H9 (cell line): ENCODE data around the gene MAP3K20. TPM values are rescaled to one million over a fixed set of nuclear protein-coding genes. Genes with fewer than 3 reads are reported as not detected.

ENCODE experiments used
- DNase-seq: peaks from one replicate; pipeline ENCODE4 v3.0.0-alpha.2; 2017
- H2AFZ ChIP-seq: one replicate; pipeline ENCODE4 v1.6.1; 2013; ENCODE audit warnings: mild to moderate bottlenecking, low read length, control low read depth, moderate library complexity
- H2AK5ac ChIP-seq: 2 replicates; pipeline ENCODE4 v1.6.1; 2013; ENCODE audit warnings: low read length, control low read depth, mixed read lengths; ENCODE audit not compliant: insufficient read length
- H2BK120ac ChIP-seq: one replicate; pipeline ENCODE4 v1.6.1; 2013; ENCODE audit warnings: low read depth, mild to moderate bottlenecking, low read length, control low read depth, inconsistent platforms; ENCODE audit not compliant: poor library complexity, severe bottlenecking
- H2BK12ac ChIP-seq: 2 replicates; pipeline ENCODE4 v1.6.1; 2013; ENCODE audit warnings: low read length, control low read depth, mixed read lengths, low read depth; ENCODE audit not compliant: insufficient read length
- H2BK15ac ChIP-seq: 2 replicates; pipeline ENCODE4 v1.6.1; 2013; ENCODE audit warnings: low read depth, low read length, control low read depth
- H2BK20ac ChIP-seq: one replicate; pipeline ENCODE4 v1.6.1; 2013; ENCODE audit warnings: low read depth, mild to moderate bottlenecking, low read length, control low read depth, inconsistent platforms; ENCODE audit not compliant: poor library complexity, severe bottlenecking
- H2BK5ac ChIP-seq: 2 replicates; pipeline ENCODE4 v1.6.1; 2013; ENCODE audit warnings: low read length, control low read depth, mixed read lengths; ENCODE audit not compliant: insufficient read length
- H3K14ac ChIP-seq: 2 replicates; pipeline ENCODE4 v1.6.1; 2013; ENCODE audit warnings: low read length, control low read depth; ENCODE audit not compliant: insufficient read depth
- H3K18ac ChIP-seq: 2 replicates; pipeline ENCODE4 v1.6.1; 2013; ENCODE audit warnings: low read depth, mild to moderate bottlenecking, mixed read lengths, low read length, control low read depth; ENCODE audit not compliant: insufficient read length
- H3K23ac ChIP-seq: 2 replicates; pipeline ENCODE4 v1.6.1; 2013; ENCODE audit warnings: low read length, control low read depth, mixed read lengths, low read depth; ENCODE audit not compliant: insufficient read length
- H3K23me2 ChIP-seq: 2 replicates; pipeline ENCODE4 v1.6.1; 2013; ENCODE audit warnings: low read depth, mild to moderate bottlenecking, mixed read lengths, low read length, control low read depth; ENCODE audit not compliant: insufficient read length, poor library complexity, severe bottlenecking
- H3K27ac ChIP-seq: 2 replicates; pipeline ENCODE4 v1.5.1; 2013; ENCODE audit warnings: low read length, control low read depth, mixed read lengths, low read depth; ENCODE audit not compliant: insufficient read length
- H3K27me3 ChIP-seq: 2 replicates; pipeline ENCODE4 v1.6.1; 2013; ENCODE audit warnings: low read length, control low read depth, inconsistent platforms; ENCODE audit not compliant: insufficient read depth
- H3K4ac ChIP-seq: 2 replicates; pipeline ENCODE4 v1.6.1; 2013; ENCODE audit warnings: low read depth, mild to moderate bottlenecking, control low read depth, inconsistent platforms, low read length, moderate library complexity
- H3K4me1 ChIP-seq: 2 replicates; pipeline ENCODE4 v1.6.1; 2013; ENCODE audit warnings: low read length, control low read depth, inconsistent platforms; ENCODE audit not compliant: insufficient read depth
- H3K4me2 ChIP-seq: 2 replicates; pipeline ENCODE4 v1.6.1; 2013; ENCODE audit warnings: low read length, control low read depth, mixed read lengths; ENCODE audit not compliant: insufficient read length, insufficient read depth
- H3K56ac ChIP-seq: 2 replicates; pipeline ENCODE4 v1.6.1; 2013; ENCODE audit warnings: low read depth, mild to moderate bottlenecking, mixed read lengths, low read length, control low read depth; ENCODE audit not compliant: insufficient read length
- H3K79me1 ChIP-seq: 2 replicates; pipeline ENCODE4 v1.6.1; 2013; ENCODE audit warnings: low read depth, mild to moderate bottlenecking, moderate library complexity, low read length, control low read depth, inconsistent platforms; ENCODE audit not compliant: insufficient read depth, poor library complexity, severe bottlenecking
- H3K79me2 ChIP-seq: 2 replicates; pipeline ENCODE4 v1.6.1; 2013; ENCODE audit warnings: low read length, control low read depth, inconsistent platforms; ENCODE audit not compliant: insufficient read depth
- H3K9ac ChIP-seq: 2 replicates; pipeline ENCODE4 v1.6.1; 2013; ENCODE audit warnings: low read length, control low read depth, mixed read lengths; ENCODE audit not compliant: insufficient read length; ENCODE audit errors: extremely low read depth
- H3K9me3 ChIP-seq: one replicate; pipeline ENCODE4 v1.6.1; 2013; ENCODE audit warnings: low read depth, low read length, inconsistent platforms; ENCODE audit not compliant: control insufficient read depth
- H3T11ph ChIP-seq: one replicate; pipeline ENCODE4 v1.6.1; 2013; ENCODE audit warnings: mild to moderate bottlenecking, low read length, control low read depth, inconsistent platforms
- H4K20me1 ChIP-seq: one replicate; pipeline ENCODE4 v1.6.1; 2013; ENCODE audit not compliant: control insufficient read depth, insufficient read length, insufficient read depth
- H4K5ac ChIP-seq: 2 replicates; pipeline ENCODE4 v1.6.1; 2013; ENCODE audit warnings: low read depth, mild to moderate bottlenecking, mixed read lengths, low read length, control low read depth; ENCODE audit not compliant: insufficient read length
- H4K8ac ChIP-seq: replicated peaks from 2 replicates; pipeline ENCODE4 v1.6.1; 2013; ENCODE audit warnings: low read length, control low read depth, mixed read lengths, low read depth; ENCODE audit not compliant: insufficient read length
- H4K91ac ChIP-seq: 2 replicates; pipeline ENCODE4 v1.6.1; 2013; ENCODE audit warnings: low read depth, mild to moderate bottlenecking, moderate library complexity, mixed read lengths, low read length, control low read depth; ENCODE audit not compliant: insufficient read length
- H3K27ac Mint-ChIP-seq, 3 experiments: 2 replicates in 2 of 3; 3 replicates in 1 of 3; pipeline ENCODE4 v1.8.0; 2020 to 2021; ENCODE audit warnings: mixed read lengths in 3 of 3, mild to moderate bottlenecking in 1 of 3, moderate library complexity in 1 of 3
- H3K27me3 Mint-ChIP-seq: 2 replicates; pipeline ENCODE4 v1.8.0; 2021; ENCODE audit warnings: low read depth, mild to moderate bottlenecking, moderate library complexity, mixed read lengths
- H3K36me3 Mint-ChIP-seq, 3 experiments: 2 replicates in 2 of 3; 3 replicates in 1 of 3; pipeline ENCODE4 v1.8.0; 2020 to 2021; ENCODE audit warnings: low read depth in 3 of 3, mixed read lengths in 3 of 3; ENCODE audit not compliant: insufficient read depth in 1 of 3
- H3K4me1 Mint-ChIP-seq, 2 experiments: 2 replicates each; pipeline ENCODE4 v1.8.0; 2020; ENCODE audit warnings: mixed read lengths in 2 of 2
- H3K4me3 Mint-ChIP-seq, 2 experiments: 2 replicates in 1 of 2; 3 replicates in 1 of 2; pipeline ENCODE4 v1.8.0; 2020 to 2021; ENCODE audit warnings: mild to moderate bottlenecking in 2 of 2, mixed read lengths in 2 of 2, moderate library complexity in 1 of 2
- H3K9me3 Mint-ChIP-seq, 2 experiments: 2 replicates in 1 of 2; 3 replicates in 1 of 2; pipeline ENCODE4 v1.8.0; 2020; ENCODE audit warnings: mild to moderate bottlenecking in 2 of 2, mixed read lengths in 2 of 2, moderate library complexity in 1 of 2
- WGBS: extraction: QIAGEN DNeasy Blood & Tissue Kit; methylation state at CpG from one replicate; pipeline ENCODE4 v1.1.7; 2013; ENCODE audit warnings: missing lambda C conversion rate, low lambda C conversion rate, mixed read lengths; ENCODE audit not compliant: insufficient read length; ENCODE audit errors: extremely low coverage; 5-methylcytosine and 5-hydroxymethylcytosine counted together
- total RNA-seq: library from RNA; stranded (reverse); gene quantifications from 2 replicates; pipeline ENCODE4 v1.2.1, GENCODE V29; 2021
- TF ChIP-seq, protein P1 (sequence below): fragments of 200-600 bp; sonication (generic); conservative IDR thresholded peaks from 3 replicates; pipeline ENCODE4 v1.8.0; 2021; ENCODE audit warnings: antibody characterized with exemption, mild to moderate bottlenecking

The MAP3K20 gene
- total RNA-seq, 1 experiment from 2014 or later: 8.7 TPM

DNA sequence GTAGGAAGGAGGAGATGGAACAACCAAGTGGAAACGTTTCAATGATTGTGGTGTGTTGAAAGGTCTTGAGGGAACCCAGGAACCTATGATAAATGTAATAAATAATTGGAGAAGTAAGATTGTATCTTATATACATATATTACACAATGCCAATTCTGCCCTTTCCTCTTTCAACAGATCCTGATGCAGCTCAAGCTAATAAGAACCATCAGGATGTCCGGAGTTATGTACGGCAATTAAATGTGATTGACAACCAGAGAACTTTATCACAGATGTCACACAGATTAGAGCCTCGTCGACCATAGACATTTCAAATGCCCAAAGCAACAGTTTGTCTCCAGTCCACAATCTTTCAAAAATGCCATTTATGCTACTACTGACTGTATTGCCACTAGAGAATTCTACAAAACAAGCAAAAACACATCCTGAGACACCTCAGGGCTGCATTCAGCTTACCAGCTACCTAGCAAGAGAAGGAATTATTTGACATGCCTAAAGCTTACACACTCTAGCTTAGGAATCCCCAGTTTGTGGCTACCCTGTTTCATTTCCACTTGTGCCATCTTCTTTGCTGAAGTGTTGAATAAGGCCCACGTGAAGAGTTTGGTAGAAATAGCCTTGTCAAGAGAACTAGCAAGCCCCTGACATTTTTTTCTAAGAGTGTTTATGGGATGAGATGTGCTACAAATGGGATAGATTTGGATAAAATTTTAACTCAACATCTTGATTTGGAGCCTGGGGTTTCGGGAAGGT, 24.0 kb upstream of the MAP3K20 start:
- Histone ChIP-seq H3K23ac (no peak overlapping the region), H3K9me3 (no peaks in the 10 kb centered on the region), H3K79me1 (no peaks in the 10 kb centered on the region), H2BK120ac (no peak overlapping the region), H3K4me2 (no peak overlapping the region), H4K5ac (no peak overlapping the region), H4K20me1 (no peaks in the 10 kb centered on the region), H2BK12ac (no peak overlapping the region), H3K4me1 (no peaks in the 10 kb centered on the region), H3K56ac (no peak overlapping the region), H3K27ac (no peak overlapping the region), H3K9ac (no peak overlapping the region), H2AFZ (no peak overlapping the region), H2BK5ac (no peak overlapping the region), H3K23me2 (no peaks in the 10 kb centered on the region), H3K14ac (no peak overlapping the region), H3K4ac (no peak overlapping the region), H3K27me3 (no peaks in the 10 kb centered on the region), H4K91ac (no peak overlapping the region), H3K79me2 (no peaks in the 10 kb centered on the region), H3T11ph (no peak overlapping the region), H2BK15ac (no peak overlapping the region), H2BK20ac (no peak overlapping the region), H4K8ac (no peak overlapping the region), H2AK5ac (no peak overlapping the region), H3K18ac (no peak overlapping the region)
- H3K4me3 Mint-ChIP-seq: no peak overlapping the region
- no peaks in the 10 kb centered on the region for H3K9me3 Mint-ChIP-seq
- DNase-seq: no peak
- TF ChIP-seq, protein P1, sequence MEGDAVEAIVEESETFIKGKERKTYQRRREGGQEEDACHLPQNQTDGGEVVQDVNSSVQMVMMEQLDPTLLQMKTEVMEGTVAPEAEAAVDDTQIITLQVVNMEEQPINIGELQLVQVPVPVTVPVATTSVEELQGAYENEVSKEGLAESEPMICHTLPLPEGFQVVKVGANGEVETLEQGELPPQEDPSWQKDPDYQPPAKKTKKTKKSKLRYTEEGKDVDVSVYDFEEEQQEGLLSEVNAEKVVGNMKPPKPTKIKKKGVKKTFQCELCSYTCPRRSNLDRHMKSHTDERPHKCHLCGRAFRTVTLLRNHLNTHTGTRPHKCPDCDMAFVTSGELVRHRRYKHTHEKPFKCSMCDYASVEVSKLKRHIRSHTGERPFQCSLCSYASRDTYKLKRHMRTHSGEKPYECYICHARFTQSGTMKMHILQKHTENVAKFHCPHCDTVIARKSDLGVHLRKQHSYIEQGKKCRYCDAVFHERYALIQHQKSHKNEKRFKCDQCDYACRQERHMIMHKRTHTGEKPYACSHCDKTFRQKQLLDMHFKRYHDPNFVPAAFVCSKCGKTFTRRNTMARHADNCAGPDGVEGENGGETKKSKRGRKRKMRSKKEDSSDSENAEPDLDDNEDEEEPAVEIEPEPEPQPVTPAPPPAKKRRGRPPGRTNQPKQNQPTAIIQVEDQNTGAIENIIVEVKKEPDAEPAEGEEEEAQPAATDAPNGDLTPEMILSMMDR: no peak
- 0 out of 2 replicates have a peak, but pooled peaks cover 1% of the 10 kb centered on the region for H3K27me3 Mint-ChIP-seq
- no peaks in the 10 kb centered on the region for H3K4me1 Mint-ChIP-seq
- no CpG with 5 or more reads among the region's 7 CpGs for WGBS
- no peak overlapping the region for H3K27ac Mint-ChIP-seq
- no peaks in the 10 kb centered on the region for H3K36me3 Mint-ChIP-seq
